Measurements from ENCODE around the gene ARID3C. TPM values are rescaled to one million over a fixed set of nuclear protein-coding genes. Genes with fewer than 3 reads are reported as not detected.

Gene ARID3C
- polyA plus RNA-seq, 2 donors, result not detected

DNA sequence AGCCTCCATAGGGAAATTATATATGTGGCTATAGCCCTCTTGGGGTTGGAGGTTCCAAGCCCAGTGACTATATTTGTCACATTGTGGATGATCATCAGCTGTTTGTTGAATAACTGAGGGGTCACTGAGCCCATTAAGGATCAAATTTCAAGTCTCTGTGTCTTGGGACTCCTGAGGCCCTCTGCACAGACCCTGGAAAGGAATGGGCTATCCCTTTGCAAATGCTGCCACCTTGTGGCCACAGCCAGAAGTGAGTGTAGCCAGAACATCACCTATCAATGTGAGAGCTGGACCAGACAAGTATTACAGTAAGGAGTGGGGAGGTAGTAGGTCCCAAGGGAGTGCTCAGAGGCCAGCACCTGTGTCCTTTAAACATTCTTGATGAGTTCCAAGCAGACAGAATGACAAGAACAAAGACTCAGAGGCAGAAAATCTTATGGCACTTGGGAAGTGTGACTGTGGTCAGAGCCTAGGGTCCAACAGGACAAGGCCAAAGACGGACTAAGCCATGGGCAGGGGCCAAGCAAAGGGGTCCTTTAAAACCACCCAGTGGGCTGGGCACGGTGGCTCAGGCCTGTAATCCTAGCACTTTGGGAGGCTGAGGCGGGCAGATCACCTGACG lies 25.1 kb downstream of the ARID3C start:
- Histone ChIP-seq H3K9me3 (ENCODE audit: control insufficient read depth in 2 of 2, insufficient read depth in 1 of 2, low read depth in 1 of 2, low read length in 1 of 2) (peaks cover 0 to 2% of the 10 kb centered on the region in 2 donors), H3K27me3 (ENCODE audit: control insufficient read depth in 1 of 2, insufficient read depth in 2 of 2, low read length in 2 of 2) (no peaks in the 10 kb centered on the region), H3K4me1 (ENCODE audit: control insufficient read depth in 2 of 2, insufficient read depth in 2 of 2, low read length in 1 of 2) (peaks cover 3 to 6% of the 10 kb centered on the region in 2 donors), H3K27ac (ENCODE audit: low read depth in 2 of 2, low read length in 1 of 2) (no peak overlapping the region), H3K36me3 (ENCODE audit: control insufficient read depth in 2 of 2, insufficient read depth in 2 of 2, low read length in 1 of 2) (no peaks in the 10 kb centered on the region), H3K4me3 (ENCODE audit: low read depth in 1 of 2, low read length in 2 of 2) (no peak overlapping the region)
- WGBS, 2 donors, result 55 to 63% methylated on average over 4 of the region's 4 CpGs

DNA sequence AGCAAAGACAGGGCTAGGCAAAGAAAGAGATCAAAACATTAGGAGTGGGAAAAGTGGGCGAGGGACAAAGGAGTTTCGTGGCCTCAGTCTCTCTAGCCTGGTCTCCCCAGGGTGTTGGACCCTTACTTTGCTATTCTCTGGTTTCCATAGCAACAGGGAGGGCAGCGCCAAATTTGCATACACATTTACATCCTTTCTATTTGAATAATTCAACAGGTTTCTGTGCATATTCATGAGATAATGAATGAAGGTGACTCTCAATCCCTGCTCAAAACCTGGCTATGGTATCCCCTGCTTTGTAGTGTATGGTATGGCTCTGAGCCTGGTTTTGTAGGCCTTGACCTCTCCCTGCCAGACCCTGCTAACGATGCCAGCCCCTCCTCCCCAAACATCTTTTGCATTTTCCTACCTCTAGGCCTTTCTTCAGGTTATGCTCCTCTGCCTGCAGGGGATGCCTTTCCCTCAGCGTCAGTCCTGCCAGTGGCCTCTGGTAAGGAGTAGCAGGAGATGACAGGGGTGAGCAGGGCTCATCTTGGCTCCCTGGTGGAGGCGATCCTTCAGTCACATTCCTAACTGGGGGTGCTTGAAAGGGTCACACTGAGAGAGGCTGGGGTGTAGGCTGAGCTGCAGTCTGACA lies 26.8 kb downstream of the ARID3C start:
- H3K36me3 ChIP-seq (ENCODE audit: control insufficient read depth in 2 of 2, insufficient read depth in 2 of 2, low read length in 1 of 2), result no peaks in the 10 kb centered on the region
- no peak overlapping the region for H3K4me3 ChIP-seq (ENCODE audit: low read depth in 1 of 2, low read length in 2 of 2)
- no peaks in the 10 kb centered on the region for H3K27me3 ChIP-seq (ENCODE audit: control insufficient read depth in 1 of 2, insufficient read depth in 2 of 2, low read length in 2 of 2)
- peaks cover 3 to 6% of the 10 kb centered on the region in 2 donors for H3K4me1 ChIP-seq (ENCODE audit: control insufficient read depth in 2 of 2, insufficient read depth in 2 of 2, low read length in 1 of 2)
- no peaks in the 10 kb centered on the region for H3K9me3 ChIP-seq (ENCODE audit: control insufficient read depth in 2 of 2, insufficient read depth in 1 of 2, low read depth in 1 of 2, low read length in 1 of 2)
- WGBS, 2 donors, result 68 to 74% methylated on average over 6 of the region's 6 CpGs
- H3K27ac ChIP-seq (ENCODE audit: low read depth in 2 of 2, low read length in 1 of 2), result no peak overlapping the region

DNA sequence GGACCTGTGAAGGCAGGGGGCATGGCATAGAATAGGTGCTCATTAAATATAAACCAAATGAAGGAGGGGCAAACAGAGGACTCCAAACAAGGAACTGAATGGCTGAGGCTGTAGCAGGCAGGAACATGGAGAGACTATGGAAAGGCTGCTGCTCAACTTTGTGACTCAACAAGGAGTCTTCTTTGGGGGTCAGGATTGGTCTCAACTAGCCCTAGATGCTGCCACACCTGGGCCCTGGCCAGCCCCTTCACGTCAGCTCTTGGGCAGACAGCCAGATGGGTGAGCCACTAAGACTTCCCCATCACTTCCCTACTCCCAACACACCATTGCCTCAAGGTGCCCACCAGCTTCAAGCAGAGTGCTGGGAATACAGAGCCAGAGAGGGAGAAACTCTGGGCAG lies 28.0 kb downstream of the ARID3C start:
- Histone ChIP-seq H3K4me3 (ENCODE audit: low read depth in 1 of 2, low read length in 2 of 2) (no peak overlapping the region), H3K4me1 (ENCODE audit: control insufficient read depth in 2 of 2, insufficient read depth in 2 of 2, low read length in 1 of 2) (peaks cover 3 to 6% of the 10 kb centered on the region in 2 donors), H3K36me3 (ENCODE audit: control insufficient read depth in 2 of 2, insufficient read depth in 2 of 2, low read length in 1 of 2) (no peaks in the 10 kb centered on the region), H3K27ac (ENCODE audit: low read depth in 2 of 2, low read length in 1 of 2) (no peak overlapping the region), H3K27me3 (ENCODE audit: control insufficient read depth in 1 of 2, insufficient read depth in 2 of 2, low read length in 2 of 2) (no peaks in the 10 kb centered on the region), H3K9me3 (ENCODE audit: control insufficient read depth in 2 of 2, insufficient read depth in 1 of 2, low read depth in 1 of 2, low read length in 1 of 2) (no peaks in the 10 kb centered on the region)
- WGBS, 2 donors, result 9 to 33% methylated on average over 1 of the region's 1 CpG

DNA sequence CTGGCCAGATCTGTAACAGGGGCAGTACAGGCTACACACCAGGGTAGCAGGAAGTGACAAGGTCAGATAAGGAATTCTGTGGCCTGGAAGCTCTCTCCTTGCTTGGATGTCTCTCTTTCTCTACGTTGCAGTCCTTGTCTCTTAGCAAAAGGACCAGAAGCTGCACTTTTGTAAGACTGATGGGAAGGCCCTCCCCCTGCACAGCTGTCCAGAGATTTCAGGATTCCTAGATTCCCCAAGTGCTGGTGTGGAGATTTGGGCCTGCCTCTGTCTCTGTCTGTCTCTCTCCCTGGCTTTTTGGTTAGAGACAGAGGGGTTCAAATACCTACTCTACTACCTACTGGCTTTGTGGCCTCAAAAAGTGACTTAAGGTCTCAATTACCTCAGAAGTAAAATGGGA lies 29.3 kb downstream of the ARID3C start:
- no peak overlapping the region for H3K4me3 ChIP-seq (ENCODE audit: low read depth in 1 of 2, low read length in 2 of 2)
- WGBS, 2 donors, result 67 to 90% methylated on average over 1 of the region's 1 CpG
- H3K27ac ChIP-seq (ENCODE audit: low read depth in 2 of 2, low read length in 1 of 2), result no peak overlapping the region
- no peaks in the 10 kb centered on the region for H3K36me3 ChIP-seq (ENCODE audit: control insufficient read depth in 2 of 2, insufficient read depth in 2 of 2, low read length in 1 of 2)
- H3K9me3 ChIP-seq (ENCODE audit: control insufficient read depth in 2 of 2, insufficient read depth in 1 of 2, low read depth in 1 of 2, low read length in 1 of 2), result no peaks in the 10 kb centered on the region
- H3K27me3 ChIP-seq (ENCODE audit: control insufficient read depth in 1 of 2, insufficient read depth in 2 of 2, low read length in 2 of 2), result no peaks in the 10 kb centered on the region
- H3K4me1 ChIP-seq (ENCODE audit: control insufficient read depth in 2 of 2, insufficient read depth in 2 of 2, low read length in 1 of 2), result peaks cover 3 to 6% of the 10 kb centered on the region in 2 donors

DNA sequence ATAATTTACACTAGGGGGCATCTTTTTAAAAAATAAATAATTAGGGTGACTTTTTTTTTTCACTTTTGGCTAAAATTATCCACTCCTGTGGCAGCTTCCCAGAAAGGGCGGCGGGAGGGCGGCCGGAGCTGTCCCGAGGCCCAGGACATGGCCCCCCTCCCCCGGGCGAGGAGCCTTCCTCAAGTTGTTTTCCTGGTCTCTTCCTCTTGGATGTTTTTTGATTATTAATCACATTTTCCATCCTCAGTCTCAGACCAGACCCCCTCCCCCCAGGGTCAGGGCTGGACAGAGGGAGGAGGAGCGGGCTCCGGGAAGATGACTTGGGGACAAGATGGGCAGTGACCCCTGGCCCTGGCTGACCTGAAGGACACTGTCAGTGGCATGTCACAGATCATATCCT lies 34.7 kb downstream of the ARID3C start:
- H3K4me1 ChIP-seq (ENCODE audit: control insufficient read depth in 2 of 2, insufficient read depth in 2 of 2, low read length in 1 of 2), result peaks cover 9 to 21% of the 10 kb centered on the region in 2 donors
- WGBS, 2 donors, result 62 to 66% methylated on average over 9 of the region's 9 CpGs
- no peaks in the 10 kb centered on the region for H3K9me3 ChIP-seq (ENCODE audit: control insufficient read depth in 2 of 2, insufficient read depth in 1 of 2, low read depth in 1 of 2, low read length in 1 of 2)
- H3K4me3 ChIP-seq (ENCODE audit: low read depth in 1 of 2, low read length in 2 of 2), result no peak overlapping the region
- H3K36me3 ChIP-seq (ENCODE audit: control insufficient read depth in 2 of 2, insufficient read depth in 2 of 2, low read length in 1 of 2), result no peaks in the 10 kb centered on the region
- peaks cover 0 to 2% of the 10 kb centered on the region in 2 donors for H3K27me3 ChIP-seq (ENCODE audit: control insufficient read depth in 1 of 2, insufficient read depth in 2 of 2, low read length in 2 of 2)
- H3K27ac ChIP-seq (ENCODE audit: low read depth in 2 of 2, low read length in 1 of 2), result no peak overlapping the region

DNA sequence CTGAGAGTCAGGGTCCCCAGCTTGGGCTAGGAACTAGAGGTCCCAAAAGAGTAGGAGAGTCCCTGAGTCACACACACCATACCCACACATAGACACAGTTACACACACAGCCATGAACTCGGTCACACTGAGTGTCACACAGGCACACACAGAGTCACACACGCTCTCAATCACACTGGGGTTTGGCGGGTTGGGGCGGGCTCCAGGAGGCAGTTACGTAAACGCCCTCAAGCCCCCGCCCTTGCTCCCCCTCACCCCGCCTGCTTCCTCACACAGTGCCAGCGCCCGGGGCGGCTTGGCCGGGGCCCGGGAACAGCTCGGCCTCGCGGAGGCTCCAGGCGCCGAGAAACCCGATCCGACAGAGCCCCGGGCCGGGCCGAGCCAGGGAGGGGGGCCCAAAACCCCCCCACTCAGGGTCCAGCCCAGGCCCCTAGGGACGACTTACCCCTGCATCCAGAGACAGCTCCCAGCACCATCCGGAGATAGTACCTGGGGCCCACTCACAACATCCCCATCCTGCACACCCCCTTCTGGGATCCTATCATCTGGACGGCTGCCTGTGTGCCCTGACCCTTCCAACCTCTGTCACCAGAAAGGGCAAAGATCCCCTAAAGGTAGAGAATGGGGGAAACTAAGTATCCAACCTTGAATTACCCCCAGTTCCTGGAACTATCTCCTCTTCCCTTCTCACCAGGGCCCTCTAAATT lies 35.8 kb downstream of the ARID3C start:
- Histone ChIP-seq H3K4me1 (ENCODE audit: control insufficient read depth in 2 of 2, insufficient read depth in 2 of 2, low read length in 1 of 2) (peaks cover 12 to 27% of the 10 kb centered on the region in 2 donors), H3K27me3 (ENCODE audit: control insufficient read depth in 1 of 2, insufficient read depth in 2 of 2, low read length in 2 of 2) (peaks cover under 1 to 11% of the 10 kb centered on the region in 2 donors), H3K9me3 (ENCODE audit: control insufficient read depth in 2 of 2, insufficient read depth in 1 of 2, low read depth in 1 of 2, low read length in 1 of 2) (no peaks in the 10 kb centered on the region), H3K4me3 (ENCODE audit: low read depth in 1 of 2, low read length in 2 of 2) (no peak overlapping the region), H3K36me3 (ENCODE audit: control insufficient read depth in 2 of 2, insufficient read depth in 2 of 2, low read length in 1 of 2) (no peaks in the 10 kb centered on the region), H3K27ac (ENCODE audit: low read depth in 2 of 2, low read length in 1 of 2) (peak overlapping the region; percentile 22 to 27)
- 5% methylated on average over 24 to 26 of the region's 26 CpGs for WGBS, 2 donors

DNA sequence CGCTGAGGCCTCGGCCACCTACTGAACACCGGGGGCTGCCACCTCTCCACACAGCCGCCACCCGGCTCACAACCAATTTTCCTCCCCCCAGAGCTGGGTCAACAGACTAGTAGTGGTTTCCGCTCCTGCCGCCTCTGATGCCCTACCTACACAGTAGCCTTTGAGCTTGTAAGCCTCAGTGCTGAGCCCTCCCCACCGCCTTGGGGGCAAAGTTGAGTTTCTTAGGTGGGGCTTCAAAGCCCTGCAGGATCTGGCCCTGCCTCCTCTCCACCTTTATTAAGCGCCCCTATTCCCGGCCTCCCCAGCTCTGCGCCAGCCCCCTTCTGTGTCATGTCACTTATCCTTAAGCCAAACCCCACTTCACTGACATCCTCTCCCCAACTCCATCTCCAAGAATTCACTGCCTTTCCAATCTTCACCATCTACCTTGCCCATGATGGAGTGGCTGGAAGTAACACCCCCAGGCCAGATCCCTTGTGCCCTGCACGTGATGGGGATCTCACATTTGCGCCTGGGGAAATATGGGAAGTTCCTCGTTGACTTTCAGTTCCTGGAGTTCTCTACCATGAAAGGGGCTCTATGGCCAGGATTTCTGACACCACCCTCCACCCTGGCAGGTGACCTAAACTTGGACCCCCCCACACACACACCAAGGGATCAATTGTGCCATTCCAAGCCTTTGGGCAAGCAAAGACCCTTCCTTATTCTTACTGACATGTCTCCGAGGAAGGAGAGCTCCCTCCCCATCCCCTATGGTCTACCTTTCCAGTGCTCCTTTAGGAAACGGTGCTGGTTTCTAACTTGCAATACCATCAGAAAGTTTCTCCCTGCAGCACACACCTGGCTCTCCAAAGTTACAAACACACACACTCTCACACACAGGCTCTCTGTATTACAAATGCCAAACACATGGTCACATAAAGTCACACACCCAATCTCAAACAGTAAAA lies 36.7 kb downstream of the ARID3C start:
- Histone ChIP-seq H3K4me1 (ENCODE audit: control insufficient read depth in 2 of 2, insufficient read depth in 2 of 2, low read length in 1 of 2) (peaks cover 12 to 27% of the 10 kb centered on the region in 2 donors), H3K36me3 (ENCODE audit: control insufficient read depth in 2 of 2, insufficient read depth in 2 of 2, low read length in 1 of 2) (no peaks in the 10 kb centered on the region), H3K4me3 (ENCODE audit: low read depth in 1 of 2, low read length in 2 of 2) (no peak overlapping the region), H3K27me3 (ENCODE audit: control insufficient read depth in 1 of 2, insufficient read depth in 2 of 2, low read length in 2 of 2) (peaks cover 5 to 13% of the 10 kb centered on the region in 2 donors), H3K9me3 (ENCODE audit: control insufficient read depth in 2 of 2, insufficient read depth in 1 of 2, low read depth in 1 of 2, low read length in 1 of 2) (no peaks in the 10 kb centered on the region), H3K27ac (ENCODE audit: low read depth in 2 of 2, low read length in 1 of 2) (no peak overlapping the region)
- 29 to 30% methylated on average over 16 of the region's 16 CpGs for WGBS, 2 donors

DNA sequence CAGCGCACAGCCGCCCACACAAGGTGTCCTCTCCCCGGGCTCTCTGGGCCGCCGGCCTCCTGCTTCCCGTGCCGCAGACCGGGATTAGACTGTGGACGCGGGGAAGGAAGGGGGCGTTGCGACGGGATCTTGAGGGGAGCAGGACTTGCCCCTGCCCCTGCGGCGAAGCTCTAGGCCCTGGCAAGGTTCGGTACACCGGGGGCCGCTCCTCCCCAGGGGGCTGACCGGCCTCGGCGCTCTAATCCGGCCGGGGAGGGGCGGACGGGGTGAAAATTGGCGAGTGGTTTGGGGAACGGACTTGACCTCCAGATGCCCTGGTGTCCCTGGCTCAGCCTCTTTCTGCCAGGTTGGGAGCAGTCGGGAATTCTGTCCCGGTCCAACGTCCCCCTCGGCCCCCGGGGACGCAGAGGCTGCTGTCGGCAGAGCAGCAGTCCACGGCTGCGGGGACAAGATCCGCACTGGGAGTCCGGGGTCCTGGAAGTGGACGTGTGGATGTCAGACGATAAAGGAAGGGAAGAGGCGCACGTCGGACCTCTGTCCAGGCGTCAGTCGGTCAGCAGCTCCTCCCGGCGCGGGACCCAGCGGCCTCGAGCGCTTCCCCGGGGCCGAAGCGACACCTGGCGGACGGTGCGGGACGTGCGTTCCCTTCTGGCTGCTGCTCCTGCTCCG lies 37.5 kb downstream of the ARID3C start:
- H3K27me3 ChIP-seq (ENCODE audit: control insufficient read depth in 1 of 2, insufficient read depth in 2 of 2, low read length in 2 of 2), result peaks cover 5 to 13% of the 10 kb centered on the region in 2 donors

More for the DNA sequence above, 37.5 kb downstream of the ARID3C start:
- no peak overlapping the region for H3K27ac ChIP-seq (ENCODE audit: low read depth in 2 of 2, low read length in 1 of 2)
- peak overlapping the region; percentile 41 to 44 for H3K4me3 ChIP-seq (ENCODE audit: low read depth in 1 of 2, low read length in 2 of 2)
- 5% methylated on average over 45 to 60 of the region's 60 CpGs for WGBS, 2 donors
- H3K9me3 ChIP-seq (ENCODE audit: control insufficient read depth in 2 of 2, insufficient read depth in 1 of 2, low read depth in 1 of 2, low read length in 1 of 2), result no peaks in the 10 kb centered on the region
- H3K36me3 ChIP-seq (ENCODE audit: control insufficient read depth in 2 of 2, insufficient read depth in 2 of 2, low read length in 1 of 2), result no peaks in the 10 kb centered on the region
- peaks cover 12 to 27% of the 10 kb centered on the region in 2 donors for H3K4me1 ChIP-seq (ENCODE audit: control insufficient read depth in 2 of 2, insufficient read depth in 2 of 2, low read length in 1 of 2)

Measured in esophagus (tissue), 2 donors.